Uterus (tissue), 4 donors: Measurements from ENCODE around the gene KRT75. TPM values are rescaled to one million over a fixed set of nuclear protein-coding genes. Genes with fewer than 3 reads are reported as not detected.
A peak's percentile ranks its signal among the peaks of the same experiment; 100 is the strongest.

ENCODE experiments used
- DNase-seq, 2 donors: peaks; one replicate each; pipeline ENCODE4 v3.0.0-alpha.2; 2019 to 2020
- H3K27ac ChIP-seq, 2 donors: fragments of 200-600 bp; sonication (generic); 1 replicate in 1 of 2; 2 replicates in 1 of 2; pipeline ENCODE4 v1.5.1; 2016 to 2018
- H3K27me3 ChIP-seq, 2 donors: fragments of 200-600 bp; sonication (generic); one replicate each; pipeline ENCODE4 v1.5.1; 2018 to 2019; ENCODE audit warnings: control low read depth in 1 of 2
- H3K36me3 ChIP-seq, 2 donors: fragments of 200-600 bp; sonication (generic); one replicate each; pipeline ENCODE4 v1.5.1; 2019; ENCODE audit warnings: control low read depth in 1 of 2
- H3K4me1 ChIP-seq, 2 donors: fragments of 200-600 bp; sonication (generic); one replicate each; pipeline ENCODE4 v1.5.1; 2018 to 2019; ENCODE audit warnings: control low read depth in 1 of 2
- H3K4me3 ChIP-seq, 2 donors: fragments of 200-600 bp; sonication (generic); 1 replicate in 1 of 2; 2 replicates in 1 of 2; pipeline ENCODE4 v1.5.1; 2018 to 2019; ENCODE audit warnings: mild to moderate bottlenecking in 1 of 2
- H3K9me3 ChIP-seq, 2 donors: fragments of 200-600 bp; sonication (generic); one replicate each; pipeline ENCODE4 v1.5.1; 2019; ENCODE audit warnings: control low read depth in 1 of 2
- CTCF ChIP-seq, 4 experiments: fragments of 200-600 bp in 2 of 4; fragments of 450-650 bp in 2 of 4; sonication (generic) in 2 of 4; IDR thresholded peaks; one replicate each; pipeline ENCODE4 v1.5.1; 2016 to 2019; ENCODE audit warnings: antibody characterized with exemption in 4 of 4, mild to moderate bottlenecking in 2 of 4, moderate library complexity in 1 of 4
- POLR2A ChIP-seq, 2 donors: fragments of 450-650 bp; IDR thresholded peaks; one replicate each; pipeline ENCODE4 v1.6.1; 2016; ENCODE audit warnings: antibody characterized with exemption in 2 of 2, mild to moderate bottlenecking in 1 of 2, moderate library complexity in 1 of 2
- intact Hi-C: fragments of 100-400 bp; cut with DNase I; formaldehyde crosslinking; loops from one replicate; pipeline ENCODE4 v1.15.1; 2023; ENCODE audit warnings: low total_unique reads
- total RNA-seq, 4 donors: library from RNA; depleted of rRNA in 3 of 4; stranded (reverse); fragments of >200 nt in 3 of 4; gene quantifications; one replicate each; pipeline versions ENCODE4 v1.1.0 to v1.2.4, GENCODE V29; 2014 to 2023
- donor health status: DM: yes; HTN: yes; CAD: no.

The KRT75 gene
- total RNA-seq, 4 donors from 2014 or later = not detected

DNA sequence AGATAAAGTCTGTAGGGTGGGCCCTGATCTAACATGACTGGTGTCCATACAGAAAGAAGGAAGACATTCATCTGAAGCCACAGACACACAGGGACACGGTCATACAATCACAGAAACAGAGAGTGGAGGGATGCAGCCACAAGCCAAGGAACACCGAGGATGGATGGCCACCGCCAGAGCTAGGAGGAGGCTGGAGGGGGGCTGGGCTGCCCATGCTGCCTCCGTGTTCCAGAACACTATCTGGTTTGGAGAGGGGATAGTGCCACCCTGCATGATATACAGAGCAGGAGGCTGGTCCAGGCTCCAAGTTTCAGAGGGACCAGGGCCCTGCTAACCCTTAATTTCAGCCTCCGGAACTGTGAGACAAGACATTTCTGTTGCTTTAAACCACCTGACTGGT, 8.7 kb downstream of the KRT75 start:
- Histone ChIP-seq H3K27ac (no peak overlapping the region), H3K4me3 (no peak overlapping the region)

GRCh38 chr12:52423661-52424500, 10.3 kb downstream of the KRT75 start:
- H3K27ac ChIP-seq = peak overlapping the region; percentile 40 to 75
- peaks cover 0 to 4% of the 10 kb centered on the region in 2 donors for H3K4me1 ChIP-seq
- H3K4me3 ChIP-seq = no peak overlapping the region
- no peaks in the 10 kb centered on the region for H3K36me3 ChIP-seq
- H3K27me3 ChIP-seq = no peaks in the 10 kb centered on the region
- TF ChIP-seq POLR2A (IDR thresholded peaks at IDR 0.05) = no peak
- no peak for TF ChIP-seq CTCF (IDR thresholded peaks at IDR 0.05)
- intact Hi-C loops = no loop called here
- no peaks in the 10 kb centered on the region for H3K9me3 ChIP-seq
- DNase-seq = peak in 1 of 2 donors; percentile 49

More for the DNA sequence above, 8.7 kb downstream of the KRT75 start:
- Histone ChIP-seq H3K27me3 (no peaks in the 10 kb centered on the region), H3K36me3 (no peaks in the 10 kb centered on the region), H3K9me3 (no peaks in the 10 kb centered on the region), H3K4me1 (peaks cover 0 to 4% of the 10 kb centered on the region in 2 donors)
- no peak for DNase-seq
- intact Hi-C loops = no loop called here
- no peak for TF ChIP-seq POLR2A (IDR thresholded peaks at IDR 0.05)
- TF ChIP-seq CTCF (IDR thresholded peaks at IDR 0.05) = no peak

DNA sequence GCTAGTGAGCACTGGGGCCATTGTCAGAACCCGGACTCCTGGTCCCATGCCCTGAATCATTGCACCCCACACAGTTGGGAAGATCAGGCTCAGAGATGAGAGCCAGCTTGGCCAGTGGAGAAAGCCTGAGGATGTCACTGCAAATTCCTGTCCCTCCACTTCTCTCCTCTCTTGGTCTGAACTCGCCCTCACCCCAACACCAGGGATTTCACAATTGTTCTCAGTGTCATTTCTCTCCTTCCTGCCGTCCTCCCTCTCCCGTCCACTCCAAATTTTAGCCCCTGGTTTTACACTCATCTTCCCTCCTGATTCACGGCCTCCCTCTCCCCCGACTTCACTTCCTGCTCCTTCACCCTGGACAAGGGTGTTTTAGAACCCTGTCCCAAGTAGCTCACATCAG, 11.1 kb downstream of the KRT75 start:
- Histone ChIP-seq H3K36me3 (no peaks in the 10 kb centered on the region), H3K27ac (peak overlapping the region; percentile 40 to 75), H3K9me3 (no peaks in the 10 kb centered on the region), H3K27me3 (no peaks in the 10 kb centered on the region), H3K4me1 (peaks cover 0 to 4% of the 10 kb centered on the region in 2 donors), H3K4me3 (no peak overlapping the region)
- intact Hi-C loops = no loop called here
- TF ChIP-seq POLR2A (IDR thresholded peaks at IDR 0.05) (no peak), CTCF (IDR thresholded peaks at IDR 0.05) (no peak)
- peak; percentile 36 to 43 for DNase-seq

GRCh38 chr12:52419656-52420055, 14.5 kb downstream of the KRT75 start:
- H3K27me3 ChIP-seq = no peaks in the 10 kb centered on the region
- no peaks in the 10 kb centered on the region for H3K9me3 ChIP-seq
- TF ChIP-seq POLR2A (IDR thresholded peaks at IDR 0.05) = no peak
- H3K4me1 ChIP-seq = peaks cover 0 to 14% of the 10 kb centered on the region in 2 donors
- intact Hi-C loops = no loop called here
- no peak overlapping the region for H3K4me3 ChIP-seq
- no peak overlapping the region for H3K27ac ChIP-seq
- DNase-seq = no peak
- H3K36me3 ChIP-seq = no peaks in the 10 kb centered on the region

DNA sequence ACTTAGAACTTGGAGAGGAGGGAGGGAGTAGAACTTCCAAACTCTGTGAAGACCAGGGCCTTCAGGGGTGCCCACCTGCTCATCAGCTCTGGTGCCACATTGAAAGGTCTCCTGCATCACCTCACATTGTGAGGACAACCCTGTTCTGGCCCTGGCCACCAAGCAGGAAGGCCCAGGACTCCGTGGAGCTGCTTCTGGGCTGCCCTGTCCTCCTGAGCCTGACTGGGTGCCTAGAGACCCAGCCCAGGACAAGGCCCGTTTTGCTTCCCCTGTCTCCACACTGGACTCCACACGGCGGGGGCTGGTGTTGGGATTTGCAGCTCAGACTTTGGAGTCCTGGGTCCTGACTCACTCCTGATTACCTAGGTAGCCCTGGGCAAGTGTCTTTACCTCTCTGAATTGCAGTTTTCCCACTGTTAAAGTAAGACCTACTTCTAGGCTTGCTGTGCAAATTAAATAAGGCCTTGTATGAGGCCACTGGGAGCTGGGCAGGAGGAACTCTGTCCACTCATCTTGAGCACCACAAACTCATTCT, 15.5 kb downstream of the KRT75 start:
- Histone ChIP-seq H3K4me3 (no peak overlapping the region), H3K27ac (no peak overlapping the region), H3K9me3 (no peaks in the 10 kb centered on the region), H3K27me3 (no peaks in the 10 kb centered on the region), H3K4me1 (peaks cover 0 to 10% of the 10 kb centered on the region in 2 donors), H3K36me3 (no peaks in the 10 kb centered on the region)
- DNase-seq = no peak
- intact Hi-C loops = no loop called here
- TF ChIP-seq CTCF (IDR thresholded peaks at IDR 0.05) = no peak
- no peak for TF ChIP-seq POLR2A (IDR thresholded peaks at IDR 0.05)
